ENCODE results near the gene FAXDC2. TPM values are rescaled to one million over a fixed set of nuclear protein-coding genes. Genes with fewer than 3 reads are reported as not detected.
"Not testable (repeated sequence)": the region's sequence is repeated elsewhere in the genome, so short reads cannot be mapped to it uniquely, and the experiment has no call there.

The FAXDC2 gene
- total RNA-seq, 1 donor from 2014 or later, result 79.0 TPM

GRCh38 chr5:154841273-154841661, 9.1 kb downstream of the FAXDC2 start:
- Histone ChIP-seq H3K36me3 (peaks cover 32% of the 10 kb centered on the region), H3K4me1 (peaks cover 4% of the 10 kb centered on the region), H3K9me3 (no peaks in the 10 kb centered on the region), H3K27me3 (no peaks in the 10 kb centered on the region), H3K27ac (no peak overlapping the region), H3K4me3 (no peak overlapping the region)
- ATAC-seq, result no peak
- no peak for TF ChIP-seq CTCF (IDR thresholded peaks at IDR 0.05)
- DNase-seq, result no peak
- intact Hi-C loops (cut with DNase I), result no loop called here

GRCh38 chr5:154840435-154841272, 9.7 kb downstream of the FAXDC2 start:
- intact Hi-C loops (cut with DNase I), result no loop called here
- H3K27me3 ChIP-seq, result no peaks in the 10 kb centered on the region
- ATAC-seq (peak; percentile 53), DNase-seq (no peak)
- no peaks in the 10 kb centered on the region for H3K9me3 ChIP-seq
- no peak overlapping the region for H3K4me3 ChIP-seq
- no peak for TF ChIP-seq CTCF (IDR thresholded peaks at IDR 0.05)
- H3K36me3 ChIP-seq, result peaks cover 32% of the 10 kb centered on the region
- peaks cover 4% of the 10 kb centered on the region for H3K4me1 ChIP-seq
- H3K27ac ChIP-seq, result no peak overlapping the region

- intact Hi-C loops (cut with DNase I), result no loop called here
- Histone ChIP-seq H3K27me3 (no peaks in the 10 kb centered on the region), H3K4me1 (peaks cover 10% of the 10 kb centered on the region), H3K36me3 (peaks cover 32% of the 10 kb centered on the region), H3K27ac (no peak overlapping the region), H3K9me3 (no peaks in the 10 kb centered on the region), H3K4me3 (no peak overlapping the region)
- ATAC-seq, result no peak
- no peak for TF ChIP-seq CTCF (IDR thresholded peaks at IDR 0.05)
- DNase-seq, result no peak
Measured at GRCh38 chr5:154837009-154837901, 13.1 kb downstream of the FAXDC2 start.

GRCh38 chr5:154836225-154836624, 14.2 kb downstream of the FAXDC2 start:
- intact Hi-C loops (cut with DNase I), result no loop called here
- DNase-seq (no peak), ATAC-seq (no peak)
- H3K27ac ChIP-seq, result no peak overlapping the region
- no peaks in the 10 kb centered on the region for H3K9me3 ChIP-seq
- H3K4me1 ChIP-seq, result peaks cover 10% of the 10 kb centered on the region
- no peak overlapping the region for H3K4me3 ChIP-seq
- H3K27me3 ChIP-seq, result no peaks in the 10 kb centered on the region
- no peak for TF ChIP-seq CTCF (IDR thresholded peaks at IDR 0.05)
- peaks cover 35% of the 10 kb centered on the region for H3K36me3 ChIP-seq

GRCh38 chr5:154835701-154836052, 14.7 kb downstream of the FAXDC2 start:
- intact Hi-C loops (cut with DNase I); DNase-seq: not testable (repeated sequence)

GRCh38 chr5:154834053-154834452, 16.4 kb downstream of the FAXDC2 start:
- no peak for ATAC-seq
- Histone ChIP-seq H3K36me3 (peaks cover 47% of the 10 kb centered on the region), H3K27me3 (no peaks in the 10 kb centered on the region), H3K27ac (no peak overlapping the region), H3K9me3 (no peaks in the 10 kb centered on the region), H3K4me1 (peaks cover 19% of the 10 kb centered on the region), H3K4me3 (peak overlapping the region; percentile 17)
- DNase-seq, result no peak
- no peak for TF ChIP-seq CTCF (IDR thresholded peaks at IDR 0.05)
- intact Hi-C loops (cut with DNase I), result no loop called here

More at GRCh38 chr5:154835701-154836052, 14.7 kb downstream of the FAXDC2 start:
- peaks cover 10% of the 10 kb centered on the region for H3K4me1 ChIP-seq
- not testable (repeated sequence) for H3K27me3 ChIP-seq, H3K9me3 ChIP-seq, ATAC-seq, H3K4me3 ChIP-seq
- H3K36me3 ChIP-seq, result peaks cover 41% of the 10 kb centered on the region
- peak overlapping the region; percentile 39 for H3K27ac ChIP-seq

GRCh38 chr5:154832804-154833203, 17.6 kb downstream of the FAXDC2 start:
- H3K27ac ChIP-seq; H3K4me3 ChIP-seq; DNase-seq; H3K27me3 ChIP-seq; ATAC-seq; intact Hi-C loops (cut with DNase I); H3K9me3 ChIP-seq: not testable (repeated sequence)
- Histone ChIP-seq H3K36me3 (peaks cover 35% of the 10 kb centered on the region), H3K4me1 (peaks cover 19% of the 10 kb centered on the region)

Measured in upper lobe of right lung (tissue), 1 donor.